ENCODE results near the gene CLTCL1.

The CLTCL1 gene

GRCh38 chr22:19244600-19245352 lies 46.7 kb downstream of the CLTCL1 start:
- no peak for DNase-seq (ENCODE audit: low read depth)

DNA sequence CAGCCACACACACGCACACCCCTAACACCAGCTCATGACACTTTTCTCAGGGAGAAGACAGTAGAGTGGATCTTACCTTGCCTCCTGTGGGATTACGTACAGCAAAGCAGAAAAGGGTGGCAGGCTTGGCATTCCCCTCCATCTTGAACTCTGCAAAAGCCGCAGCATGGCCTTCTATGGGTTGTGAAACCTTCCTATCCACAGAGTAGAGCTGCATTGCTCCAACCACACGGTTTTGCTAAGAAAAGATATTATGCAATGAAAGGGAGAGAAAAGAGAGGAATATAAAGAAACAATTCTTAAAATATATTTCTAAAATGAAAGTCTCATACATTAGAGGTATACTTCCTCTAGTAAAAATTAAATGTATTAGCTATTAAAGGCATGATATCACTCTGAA lies 48.8 kb downstream of the CLTCL1 start:
- no peak for DNase-seq (ENCODE audit: low read depth)

DNA sequence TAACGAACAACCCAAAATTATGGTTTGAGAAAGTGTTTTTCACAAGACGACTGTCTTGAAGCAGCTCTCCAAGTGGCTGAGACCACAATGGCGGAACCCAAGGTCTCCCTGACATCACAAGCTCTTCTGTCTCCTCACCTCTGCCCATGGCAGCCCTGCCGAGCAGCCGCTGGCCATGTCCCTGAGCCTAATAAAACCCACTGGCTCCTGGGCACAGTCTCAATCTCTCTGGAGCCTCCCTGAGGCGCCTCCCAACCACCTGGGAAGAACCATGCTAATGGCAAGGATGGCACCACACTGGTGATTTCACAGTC lies 50.0 kb downstream of the CLTCL1 start:
- DNase-seq (ENCODE audit: low read depth): no peak

- DNase-seq (ENCODE audit: low read depth): no peak
Observed at GRCh38 chr22:19240813-19241592, 50.5 kb downstream of the CLTCL1 start.

- DNase-seq (ENCODE audit: low read depth): no peak
Observed at GRCh38 chr22:19239464-19239863, 52.1 kb downstream of the CLTCL1 start.

GRCh38 chr22:19238900-19239299 lies 52.6 kb downstream of the CLTCL1 start:
- DNase-seq (ENCODE audit: low read depth): no peak

GRCh38 chr22:19235874-19236273 lies 55.6 kb downstream of the CLTCL1 start:
- no peak for DNase-seq (ENCODE audit: low read depth)

- no peak for DNase-seq (ENCODE audit: low read depth)
Observed at GRCh38 chr22:19234126-19234896, 57.2 kb downstream of the CLTCL1 start.

- DNase-seq (ENCODE audit: low read depth): no peak
Observed at GRCh38 chr22:19233189-19233661, 58.3 kb downstream of the CLTCL1 start.

DNA sequence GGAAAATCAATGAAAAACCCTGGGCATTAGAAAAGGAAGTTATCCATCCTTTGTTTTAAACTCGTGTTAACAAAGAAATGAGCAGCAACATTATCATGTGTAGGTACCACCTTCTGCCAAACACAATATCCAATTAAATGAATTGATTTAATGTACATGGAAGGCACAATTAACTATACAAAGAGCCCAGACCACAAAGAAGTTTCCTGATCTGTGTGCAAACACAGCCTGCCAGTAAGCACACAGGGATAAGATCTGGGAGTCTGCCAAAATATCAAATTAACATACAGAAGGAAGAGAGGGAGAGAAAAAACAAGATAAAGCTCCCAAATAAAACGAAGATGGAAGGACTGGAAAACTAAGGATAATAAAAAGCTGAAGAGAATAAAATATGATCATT lies 58.9 kb downstream of the CLTCL1 start:
- no peak for DNase-seq (ENCODE audit: low read depth)

GRCh38 chr22:19231986-19232385 lies 59.5 kb downstream of the CLTCL1 start:
- DNase-seq (ENCODE audit: low read depth): no peak

- DNase-seq (ENCODE audit: low read depth): no peak
Observed at GRCh38 chr22:19229600-19229999, 61.9 kb downstream of the CLTCL1 start.

GRCh38 chr22:19228179-19228578 lies 63.3 kb downstream of the CLTCL1 start:
- DNase-seq (ENCODE audit: low read depth): no peak

- no peak for DNase-seq (ENCODE audit: low read depth)
Observed at GRCh38 chr22:19226428-19226827, 65.1 kb downstream of the CLTCL1 start.

DNA sequence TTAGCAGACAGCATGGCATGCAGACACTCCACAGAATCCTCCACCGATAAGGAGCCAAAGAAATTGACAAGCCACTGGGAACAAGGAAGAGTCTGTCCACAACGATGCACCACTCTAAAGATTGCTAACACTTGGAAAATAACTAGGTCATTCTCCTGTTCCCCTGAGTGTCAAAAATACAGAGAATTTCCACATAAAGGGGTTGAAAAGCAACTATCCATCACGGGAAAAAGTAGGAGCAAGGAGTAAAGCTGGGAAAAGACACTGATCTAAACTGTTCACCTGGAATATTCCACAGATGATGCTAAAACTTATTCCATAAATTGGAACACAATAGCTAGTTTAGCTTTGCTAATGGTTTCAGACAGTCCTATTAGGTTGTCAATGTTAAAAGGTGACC lies 66.0 kb downstream of the CLTCL1 start:
- DNase-seq (ENCODE audit: low read depth): no peak

DNA sequence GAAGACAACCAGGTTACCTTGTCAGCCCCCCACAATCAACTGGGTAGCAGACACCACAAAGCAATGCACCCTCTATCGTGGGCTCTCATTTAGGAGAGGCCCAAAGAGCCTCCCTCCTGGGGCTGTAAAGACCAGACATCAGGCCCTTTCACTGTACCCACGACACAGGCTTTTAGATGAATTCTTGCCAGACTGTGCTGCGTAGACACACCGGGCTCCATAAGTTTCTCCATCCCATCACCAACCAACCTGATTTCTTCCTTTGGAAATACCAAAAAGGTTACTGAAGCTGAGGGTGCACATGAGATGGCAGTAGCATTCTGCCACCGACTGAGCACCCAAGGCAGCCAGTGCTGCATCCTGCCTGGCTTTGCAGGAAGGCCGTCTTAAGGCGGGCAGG lies 66.5 kb downstream of the CLTCL1 start:
- no peak for DNase-seq (ENCODE audit: low read depth)

GRCh38 chr22:19224557-19224956 lies 67.0 kb downstream of the CLTCL1 start:
- DNase-seq (ENCODE audit: low read depth): no peak

- DNase-seq (ENCODE audit: low read depth): no peak
Observed at GRCh38 chr22:19223617-19224016, 67.9 kb downstream of the CLTCL1 start.

- DNase-seq (ENCODE audit: low read depth): no peak
Observed at GRCh38 chr22:19223110-19223509, 68.4 kb downstream of the CLTCL1 start.

- no peak for DNase-seq (ENCODE audit: low read depth)
Observed at GRCh38 chr22:19222242-19223005, 69.1 kb downstream of the CLTCL1 start.

- DNase-seq (ENCODE audit: low read depth): no peak
Observed at GRCh38 chr22:19220867-19221266, 70.7 kb downstream of the CLTCL1 start.

Data from stimulated activated CD8-positive, alpha-beta memory T cell treated with anti-CD3 and anti-CD28 coated beads, Interleukin-7, amount 100 ng/mL, for 24 hours (primary cell).